Measurements from ENCODE around the gene EXOSC7.

DNA sequence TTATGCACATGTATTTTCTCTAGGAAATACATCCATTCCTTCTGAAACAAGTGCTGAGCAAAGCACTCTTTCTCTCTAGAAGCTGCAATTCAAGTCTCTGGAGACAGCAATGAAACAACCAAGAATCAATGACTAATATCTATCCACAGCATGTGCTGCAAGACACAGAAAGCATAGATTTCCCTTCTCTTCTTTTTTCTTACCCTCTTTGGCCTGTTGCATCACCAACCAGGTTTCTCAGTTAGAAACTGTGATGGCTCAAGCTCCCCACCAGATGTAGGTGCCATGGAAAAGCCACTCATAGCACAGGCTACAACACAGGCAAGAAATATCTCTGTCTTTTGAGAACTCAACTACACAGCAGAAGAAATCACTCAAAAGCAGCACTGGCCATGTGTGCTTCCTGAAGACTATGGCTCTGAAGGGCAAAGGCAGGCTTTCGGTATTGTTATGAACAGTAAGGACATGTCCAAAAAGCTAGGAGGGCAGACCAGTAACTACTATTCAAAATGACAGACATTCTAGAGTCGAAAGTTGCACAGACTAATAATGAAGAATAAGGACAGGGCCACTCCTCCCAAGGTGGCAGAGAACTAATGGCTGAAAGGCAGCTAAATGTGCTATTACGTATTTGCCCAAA is 15.5 kb upstream of the EXOSC7 start:
- TF ChIP-seq, protein P1, sequence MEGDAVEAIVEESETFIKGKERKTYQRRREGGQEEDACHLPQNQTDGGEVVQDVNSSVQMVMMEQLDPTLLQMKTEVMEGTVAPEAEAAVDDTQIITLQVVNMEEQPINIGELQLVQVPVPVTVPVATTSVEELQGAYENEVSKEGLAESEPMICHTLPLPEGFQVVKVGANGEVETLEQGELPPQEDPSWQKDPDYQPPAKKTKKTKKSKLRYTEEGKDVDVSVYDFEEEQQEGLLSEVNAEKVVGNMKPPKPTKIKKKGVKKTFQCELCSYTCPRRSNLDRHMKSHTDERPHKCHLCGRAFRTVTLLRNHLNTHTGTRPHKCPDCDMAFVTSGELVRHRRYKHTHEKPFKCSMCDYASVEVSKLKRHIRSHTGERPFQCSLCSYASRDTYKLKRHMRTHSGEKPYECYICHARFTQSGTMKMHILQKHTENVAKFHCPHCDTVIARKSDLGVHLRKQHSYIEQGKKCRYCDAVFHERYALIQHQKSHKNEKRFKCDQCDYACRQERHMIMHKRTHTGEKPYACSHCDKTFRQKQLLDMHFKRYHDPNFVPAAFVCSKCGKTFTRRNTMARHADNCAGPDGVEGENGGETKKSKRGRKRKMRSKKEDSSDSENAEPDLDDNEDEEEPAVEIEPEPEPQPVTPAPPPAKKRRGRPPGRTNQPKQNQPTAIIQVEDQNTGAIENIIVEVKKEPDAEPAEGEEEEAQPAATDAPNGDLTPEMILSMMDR (IDR thresholded peaks at IDR 0.05; ENCODE audit: extremely low read depth in 1 of 2, insufficient read depth in 1 of 2, low read depth in 1 of 2, low read length in 2 of 2): no peak
- TF ChIP-seq POLR2A (IDR thresholded peaks at IDR 0.05; ENCODE audit: low read depth, low read length) (no peak), EZH2 (IDR thresholded peaks at IDR 0.05; ENCODE audit: borderline replicate concordance, low read depth, low read length, severe bottlenecking) (no peak), POLR2AphosphoS5 (IDR thresholded peaks at IDR 0.05; ENCODE audit: insufficient read depth, low read depth, low read length) (no peak)

Data from endothelial cell of umbilical vein (primary cell).